HCT116 (cell line): ENCODE data around the gene PKP1.

Source experiments
- POLR2A ChIP-seq: IDR thresholded peaks from 2 replicates; pipeline ENCODE4 v1.7.0; 2011; ENCODE audit warnings: borderline replicate concordance; ENCODE audit not compliant: insufficient read depth, insufficient read length; ENCODE audit errors: extremely low read depth
- TCF7L2 ChIP-seq: IDR thresholded peaks from 2 replicates; pipeline ENCODE4 v1.7.0; 2011; ENCODE audit warnings: borderline replicate concordance, inconsistent platforms; ENCODE audit not compliant: insufficient read depth, insufficient read length; ENCODE audit errors: extremely low read depth

- TF ChIP-seq TCF7L2 = no peak
- no peak for TF ChIP-seq POLR2A
Observed at GRCh38 chr1:201335901-201336300, 52.6 kb downstream of the PKP1 start.
